C4-2B (cell line): ENCODE data around the gene ATOSA.

Experiments
- H3K27ac ChIP-seq: fragments of 450-650 bp; 2 replicates; pipeline ENCODE4 v1.5.1; 2017
- ZFX ChIP-seq: fragments of 450-650 bp; IDR thresholded peaks from 2 replicates; pipeline ENCODE4 v1.6.1; 2017
- TF ChIP-seq, protein P1 (sequence below): fragments of 450-650 bp; conservative IDR thresholded peaks from 2 replicates; pipeline ENCODE4 v1.5.1; 2017; ENCODE audit warnings: mild to moderate bottlenecking

Gene ATOSA

DNA sequence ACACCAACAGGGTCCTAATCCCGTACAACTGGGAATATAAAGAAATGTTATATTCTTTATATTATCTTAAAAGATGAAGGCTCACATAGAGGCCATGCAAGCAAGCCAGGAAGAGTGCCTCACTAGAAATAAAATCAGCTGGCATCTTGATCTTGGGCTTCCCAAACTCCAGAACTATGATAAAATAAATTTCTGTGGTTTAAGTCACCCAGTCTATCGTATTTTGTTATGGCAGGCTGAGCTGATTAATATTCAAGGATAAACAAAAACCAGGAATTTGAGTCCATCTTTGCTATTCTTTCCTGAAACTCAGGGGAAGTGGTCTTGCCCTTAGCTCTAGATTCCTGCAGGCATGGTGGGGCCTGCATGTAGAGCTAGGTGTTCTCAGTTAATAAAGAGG is 42.7 kb downstream of the ATOSA start:
- no peak overlapping the region for H3K27ac ChIP-seq
- TF ChIP-seq, protein P1, sequence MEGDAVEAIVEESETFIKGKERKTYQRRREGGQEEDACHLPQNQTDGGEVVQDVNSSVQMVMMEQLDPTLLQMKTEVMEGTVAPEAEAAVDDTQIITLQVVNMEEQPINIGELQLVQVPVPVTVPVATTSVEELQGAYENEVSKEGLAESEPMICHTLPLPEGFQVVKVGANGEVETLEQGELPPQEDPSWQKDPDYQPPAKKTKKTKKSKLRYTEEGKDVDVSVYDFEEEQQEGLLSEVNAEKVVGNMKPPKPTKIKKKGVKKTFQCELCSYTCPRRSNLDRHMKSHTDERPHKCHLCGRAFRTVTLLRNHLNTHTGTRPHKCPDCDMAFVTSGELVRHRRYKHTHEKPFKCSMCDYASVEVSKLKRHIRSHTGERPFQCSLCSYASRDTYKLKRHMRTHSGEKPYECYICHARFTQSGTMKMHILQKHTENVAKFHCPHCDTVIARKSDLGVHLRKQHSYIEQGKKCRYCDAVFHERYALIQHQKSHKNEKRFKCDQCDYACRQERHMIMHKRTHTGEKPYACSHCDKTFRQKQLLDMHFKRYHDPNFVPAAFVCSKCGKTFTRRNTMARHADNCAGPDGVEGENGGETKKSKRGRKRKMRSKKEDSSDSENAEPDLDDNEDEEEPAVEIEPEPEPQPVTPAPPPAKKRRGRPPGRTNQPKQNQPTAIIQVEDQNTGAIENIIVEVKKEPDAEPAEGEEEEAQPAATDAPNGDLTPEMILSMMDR, result no peak
- no peak for TF ChIP-seq ZFX

DNA sequence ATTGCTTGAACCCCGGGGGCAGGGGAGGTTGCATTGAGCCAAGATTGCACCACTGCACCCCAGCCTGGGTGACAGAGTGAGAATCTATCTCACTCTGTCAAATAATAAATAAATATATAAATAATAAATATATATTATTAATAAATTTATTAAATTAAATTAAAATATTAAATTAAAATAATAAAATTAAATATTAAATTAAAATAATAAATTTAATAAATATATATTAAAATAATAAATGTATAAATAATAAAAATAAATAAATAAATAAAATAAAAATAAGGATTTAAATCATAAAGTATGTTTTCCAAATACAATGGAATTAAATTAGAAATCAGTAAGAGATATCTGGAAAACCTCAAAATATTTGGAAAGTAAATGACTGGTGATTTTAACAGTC is 43.3 kb downstream of the ATOSA start:
- TF ChIP-seq ZFX, result no peak
- TF ChIP-seq, protein P1, result no peak
- H3K27ac ChIP-seq, result no peak overlapping the region
